GM10847 (cell line): ENCODE measurements around the gene ARFIP2.
A peak's percentile ranks its signal among the peaks of the same experiment; 100 is the strongest.

Experiments
- POLR2A ChIP-seq: IDR thresholded peaks from 2 replicates; pipeline ENCODE4 v1.6.1; 2011; ENCODE audit not compliant: insufficient read length; ENCODE audit errors: extremely low read depth

The ARFIP2 gene, protein sequence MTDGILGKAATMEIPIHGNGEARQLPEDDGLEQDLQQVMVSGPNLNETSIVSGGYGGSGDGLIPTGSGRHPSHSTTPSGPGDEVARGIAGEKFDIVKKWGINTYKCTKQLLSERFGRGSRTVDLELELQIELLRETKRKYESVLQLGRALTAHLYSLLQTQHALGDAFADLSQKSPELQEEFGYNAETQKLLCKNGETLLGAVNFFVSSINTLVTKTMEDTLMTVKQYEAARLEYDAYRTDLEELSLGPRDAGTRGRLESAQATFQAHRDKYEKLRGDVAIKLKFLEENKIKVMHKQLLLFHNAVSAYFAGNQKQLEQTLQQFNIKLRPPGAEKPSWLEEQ

DNA sequence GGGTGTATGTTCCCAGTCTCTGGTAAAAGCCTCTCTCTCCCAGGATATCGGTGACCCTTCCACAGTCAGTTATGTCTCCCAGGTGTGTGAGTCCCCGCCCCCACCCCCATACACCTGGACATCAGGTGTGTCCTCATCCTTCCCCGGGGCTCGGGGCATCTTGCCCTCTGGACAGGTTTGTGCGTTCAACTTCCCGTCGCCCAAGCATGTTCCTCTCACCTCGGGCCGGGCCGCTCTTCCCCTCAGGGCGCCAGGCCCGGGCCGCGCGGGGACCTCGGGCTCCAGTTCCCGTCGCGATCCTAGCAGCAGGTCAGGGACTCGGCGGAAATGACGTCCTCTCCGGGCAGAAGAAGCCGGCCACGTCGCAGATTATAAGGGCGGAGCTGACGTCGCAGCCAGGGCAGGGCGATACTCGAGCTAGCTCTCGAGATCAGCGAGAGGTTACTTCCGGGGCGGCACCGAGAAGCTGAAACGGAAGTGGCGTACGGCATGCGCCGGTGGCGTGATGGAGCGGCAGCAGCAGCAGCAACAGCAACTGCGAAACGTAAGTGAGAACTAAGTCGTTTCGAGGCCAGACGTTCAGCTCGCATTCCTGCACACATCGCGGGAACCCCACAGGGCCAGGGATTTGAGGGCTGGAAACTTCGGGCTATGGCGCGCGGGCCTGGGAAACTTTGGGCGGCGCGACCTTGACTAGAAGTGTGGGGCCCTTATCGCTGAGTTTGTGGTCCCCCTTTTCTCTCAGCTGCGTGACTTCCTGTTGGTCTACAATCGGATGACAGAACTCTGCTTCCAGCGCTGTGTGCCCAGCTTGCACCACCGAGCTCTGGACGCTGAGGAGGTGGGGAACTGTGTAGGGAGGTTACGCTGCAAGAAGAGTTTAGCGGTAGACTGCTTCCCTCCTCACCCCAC, at the start of gene ARFIP2, which contains the start of gene TIMM10B:
ARFIP2 (minus strand) TSS at position 320 of the 912 bp plus-strand sequence. CDS start 910 bp downstream, outside the sequence.
TIMM10B (plus strand) TSS at position 490 of the 912 bp plus-strand sequence; CDS start at position 506, 16 bp downstream.
- peak; percentile 90 for TF ChIP-seq POLR2A

DNA sequence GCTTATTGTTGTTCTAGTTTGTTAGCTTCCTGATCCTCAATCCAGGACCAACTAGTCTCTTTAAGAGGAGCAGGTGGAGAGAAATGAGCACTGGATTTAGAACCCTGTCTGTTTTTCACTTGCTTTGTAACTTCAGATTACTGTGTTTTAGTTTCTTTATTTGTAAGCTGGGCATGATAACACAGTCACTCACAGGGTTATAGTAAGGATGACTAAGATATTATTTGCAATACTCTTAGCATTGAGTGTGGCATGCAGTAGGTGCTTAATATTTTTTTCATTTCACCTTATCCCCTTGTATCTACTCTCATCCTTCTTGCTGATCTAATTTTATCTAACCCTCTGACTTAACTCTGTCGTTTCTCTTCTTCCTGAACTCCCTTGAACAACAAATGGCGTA, 49.7 kb upstream of the ARFIP2 start:
- no peak for TF ChIP-seq POLR2A

- no peak for TF ChIP-seq POLR2A
Measured at GRCh38 chr11:6529266-6529665, 48.1 kb upstream of the ARFIP2 start.

DNA sequence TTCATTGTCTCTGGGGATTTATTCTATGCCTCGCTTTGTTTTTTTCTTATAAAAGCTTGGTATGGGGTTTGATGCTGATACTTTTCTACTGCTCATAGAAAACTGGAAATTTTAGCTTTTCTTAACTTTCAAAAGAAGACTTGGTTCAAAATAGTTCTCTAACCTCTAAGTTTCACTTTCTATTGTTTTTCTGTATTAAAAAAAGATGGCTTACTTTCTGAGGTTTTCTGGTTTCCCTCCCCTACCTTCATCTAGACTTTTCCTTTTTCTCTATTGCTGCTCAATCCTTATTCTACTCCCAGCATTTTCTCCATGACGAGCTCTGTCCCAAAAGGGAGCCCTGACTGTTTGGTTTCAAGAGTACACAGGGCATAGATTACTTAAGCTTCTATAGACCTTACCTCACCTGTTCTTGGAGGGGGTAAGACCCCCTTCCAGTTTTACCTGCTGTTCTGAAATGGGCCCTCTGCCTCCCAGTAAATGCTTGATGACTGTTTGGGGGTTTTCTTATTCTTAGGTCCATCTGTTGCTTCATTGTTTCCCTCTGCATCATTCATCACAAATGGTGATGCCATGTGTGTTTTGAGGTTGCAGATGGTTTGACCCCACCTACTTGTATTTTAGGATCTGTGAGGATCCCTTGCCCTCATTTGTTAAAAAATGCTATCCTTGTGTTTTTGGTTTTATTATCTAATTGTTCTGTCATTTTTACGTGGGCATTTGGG, 45.4 kb upstream of the ARFIP2 start:
- TF ChIP-seq POLR2A, result no peak

GRCh38 chr11:6523253-6523652, 42.1 kb upstream of the ARFIP2 start:
- no peak for TF ChIP-seq POLR2A

GRCh38 chr11:6520265-6520664, 39.1 kb upstream of the ARFIP2 start:
- TF ChIP-seq POLR2A, result no peak

DNA sequence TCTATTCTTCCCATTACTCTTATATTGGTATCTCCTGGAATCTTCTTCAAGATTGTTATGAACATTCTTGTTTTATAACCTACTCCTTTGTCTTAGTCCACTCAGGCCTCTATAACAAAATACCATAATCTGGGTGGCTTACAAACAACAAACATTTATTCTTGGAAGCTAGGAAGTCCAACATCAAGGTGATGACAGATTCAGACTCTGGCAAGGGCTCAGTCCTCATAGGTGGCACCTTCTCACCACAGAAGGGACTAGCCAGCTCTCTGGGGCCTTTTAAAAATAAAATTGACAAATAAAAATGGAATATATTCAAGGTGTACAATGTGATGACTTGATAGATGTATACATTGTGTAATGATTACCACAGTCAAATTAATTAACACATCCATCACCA, 35.7 kb upstream of the ARFIP2 start:
- no peak for TF ChIP-seq POLR2A

DNA sequence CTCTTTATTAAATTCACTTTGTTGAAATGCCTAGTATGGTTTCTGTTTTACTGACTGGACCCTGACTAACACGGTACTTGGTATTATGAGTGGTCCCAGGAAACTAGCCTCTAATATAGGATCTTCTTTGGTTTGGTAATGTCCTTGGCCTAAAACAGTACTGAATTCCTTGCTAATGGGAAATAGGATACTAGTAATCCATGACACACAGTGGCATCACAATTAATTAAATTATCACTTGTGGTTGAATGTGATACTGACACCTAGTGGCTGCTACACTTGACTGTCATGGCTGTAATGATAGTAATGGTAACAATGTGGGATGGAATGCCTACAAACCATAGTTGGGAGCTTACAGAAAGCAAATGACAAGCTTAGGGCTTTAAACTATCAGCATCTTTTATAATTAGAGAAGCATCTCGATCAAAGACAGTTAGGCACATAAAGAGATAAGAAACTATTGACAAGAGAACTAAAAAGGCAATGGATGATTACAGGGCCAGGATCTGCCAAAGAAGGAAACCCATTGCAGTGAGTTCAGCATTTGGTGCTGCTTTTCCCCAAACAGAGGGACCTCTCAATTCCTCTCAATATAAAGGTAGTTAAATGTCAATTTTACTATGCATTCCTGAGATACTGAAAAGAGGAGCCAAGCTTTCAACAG, 24.6 kb upstream of the ARFIP2 start:
- no peak for TF ChIP-seq POLR2A

DNA sequence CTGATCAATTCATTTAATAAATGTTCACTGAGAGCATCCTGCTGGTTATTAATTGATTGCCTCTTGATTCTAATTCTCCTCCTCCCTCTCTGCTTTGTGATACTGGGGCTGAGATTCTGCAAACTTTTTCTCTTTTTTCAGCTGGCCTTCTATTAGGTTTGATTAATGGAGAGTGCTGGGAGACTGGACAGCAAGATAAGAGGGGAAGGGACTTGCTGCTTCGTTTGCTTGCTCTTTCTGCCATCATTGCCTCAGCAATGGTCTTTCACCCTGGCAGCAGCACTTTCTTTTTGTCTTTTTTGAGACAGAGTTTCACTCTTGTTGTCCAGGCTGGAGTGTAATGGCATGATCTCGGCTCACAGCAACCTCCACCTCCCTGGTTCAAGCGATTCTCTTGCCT, 23.0 kb upstream of the ARFIP2 start:
- no peak for TF ChIP-seq POLR2A

DNA sequence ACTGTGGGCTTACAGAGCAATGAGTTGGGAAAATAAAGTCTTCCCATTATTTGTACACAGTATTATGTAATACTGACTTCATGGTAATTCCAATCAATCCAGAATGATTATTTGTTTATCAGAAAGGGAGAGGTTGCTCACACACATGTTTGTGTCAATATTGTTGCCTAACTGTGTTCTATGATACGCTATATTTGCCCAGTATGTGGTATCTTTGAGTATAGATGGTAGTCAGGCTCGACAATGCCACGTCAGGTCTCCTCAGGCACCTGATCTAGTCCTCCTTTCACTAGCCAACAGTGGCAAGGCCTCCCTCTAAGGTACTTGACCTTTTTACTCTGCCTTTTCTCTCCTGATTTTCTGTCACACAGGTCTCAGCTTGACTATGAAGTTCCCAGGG, 21.3 kb upstream of the ARFIP2 start:
- TF ChIP-seq POLR2A, result no peak

DNA sequence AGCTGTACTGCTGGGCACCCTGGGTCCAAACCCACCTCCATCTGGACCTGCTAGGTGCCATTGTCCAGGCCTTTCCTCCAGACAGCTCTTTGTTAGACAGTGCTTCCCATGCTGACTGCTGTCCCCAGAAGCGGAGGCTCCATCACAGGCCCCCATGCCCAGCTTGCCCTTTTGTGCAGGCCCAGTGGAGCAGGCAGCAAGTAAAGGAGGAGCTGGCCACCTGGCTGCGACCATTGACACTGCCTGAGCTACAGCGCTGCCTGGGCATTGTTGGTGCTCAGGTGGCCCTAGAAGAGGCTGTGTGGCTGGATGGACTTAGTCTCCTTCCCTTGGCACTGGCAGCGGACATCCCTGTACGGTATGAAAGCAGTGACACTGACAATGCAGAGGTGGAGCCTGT, 17.4 kb upstream of the ARFIP2 start:
- TF ChIP-seq POLR2A, result no peak

GRCh38 chr11:6498121-6498520, 17.0 kb upstream of the ARFIP2 start:
- TF ChIP-seq POLR2A, result no peak

- TF ChIP-seq POLR2A, result no peak
Measured at GRCh38 chr11:6497069-6497839, 16.1 kb upstream of the ARFIP2 start, which contains the start of gene DNHD1. TSS of gene DNHD1 (plus strand) at chr11:6497280. CDS start at chr11:6498216, 936 bp downstream.

GRCh38 chr11:6489306-6489705, 8.2 kb upstream of the ARFIP2 start:
- no peak for TF ChIP-seq POLR2A
